ENCODE results near the gene RNF43.

- TF ChIP-seq RXRA (IDR thresholded peaks at IDR 0.05) (no peak), CTCF (IDR thresholded peaks at IDR 0.05; ENCODE audit: low read depth, low read length, missing input control) (no peak), EGR1 (IDR thresholded peaks at IDR 0.05; ENCODE audit: low read depth in 2 of 2) (no peak), FOXA1 (IDR thresholded peaks at IDR 0.05) (no peak)
- TF ChIP-seq, protein P1, sequence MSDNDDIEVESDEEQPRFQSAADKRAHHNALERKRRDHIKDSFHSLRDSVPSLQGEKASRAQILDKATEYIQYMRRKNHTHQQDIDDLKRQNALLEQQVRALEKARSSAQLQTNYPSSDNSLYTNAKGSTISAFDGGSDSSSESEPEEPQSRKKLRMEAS (IDR thresholded peaks at IDR 0.05): no peak
- TF ChIP-seq, protein P2, sequence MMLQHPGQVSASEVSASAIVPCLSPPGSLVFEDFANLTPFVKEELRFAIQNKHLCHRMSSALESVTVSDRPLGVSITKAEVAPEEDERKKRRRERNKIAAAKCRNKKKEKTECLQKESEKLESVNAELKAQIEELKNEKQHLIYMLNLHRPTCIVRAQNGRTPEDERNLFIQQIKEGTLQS (IDR thresholded peaks at IDR 0.05): no peak
These were observed 19.5 kb upstream of the RNF43 start for GRCh38 chr17:58436805-58437239.
